MM.1S (cell line): ENCODE data around the gene POU2AF2.

Source experiments
- DNase-seq: peaks from one replicate; pipeline ENCODE4 v3.0.0-alpha.2; 2015
- H2AFZ ChIP-seq: fragments of 300-600 bp; sonication (generic); 2 replicates; pipeline ENCODE4 v1.6.0; 2016; ENCODE audit warnings: antibody characterized with exemption, low read length
- H3F3A ChIP-seq: fragments of 300-600 bp; sonication (generic); 2 replicates; pipeline ENCODE4 v1.6.1; 2016; ENCODE audit warnings: mild to moderate bottlenecking, antibody characterized with exemption, low read length, moderate library complexity, mixed read lengths; ENCODE audit not compliant: insufficient read depth
- H3K27ac ChIP-seq: fragments of 300-600 bp; sonication (generic); 2 replicates; pipeline ENCODE4 v1.5.1; 2016; ENCODE audit warnings: mild to moderate bottlenecking, low read length
- H3K27me3 ChIP-seq: fragments of 300-600 bp; sonication (generic); replicated peaks from 2 replicates; pipeline ENCODE4 v1.6.0; 2016; ENCODE audit warnings: low read length; ENCODE audit not compliant: insufficient read depth
- H3K36me3 ChIP-seq: fragments of 300-600 bp; sonication (generic); replicated peaks from 2 replicates; pipeline ENCODE4 v1.6.1; 2016; ENCODE audit warnings: mild to moderate bottlenecking, low read length, mixed read lengths; ENCODE audit not compliant: insufficient read depth
- H3K4me1 ChIP-seq: fragments of 300-600 bp; sonication (generic); 2 replicates; pipeline ENCODE4 v1.6.1; 2016; ENCODE audit warnings: low read length, mixed read lengths
- H3K4me2 ChIP-seq: fragments of 300-600 bp; sonication (generic); 2 replicates; pipeline ENCODE4 v1.6.0; 2016; ENCODE audit warnings: low read depth, low read length
- H3K4me3 ChIP-seq: fragments of 300-600 bp; sonication (generic); 2 replicates; pipeline ENCODE4 v1.5.1; 2016; ENCODE audit warnings: low read length, mixed read lengths
- H3K79me2 ChIP-seq: fragments of 300-600 bp; sonication (generic); 2 replicates; pipeline ENCODE4 v1.6.1; 2016; ENCODE audit warnings: mixed run types, low read length, mixed read lengths
- H3K9ac ChIP-seq: fragments of 300-600 bp; sonication (generic); 2 replicates; pipeline ENCODE4 v1.6.1; 2016; ENCODE audit warnings: low read length, mixed read lengths
- H3K9me2 ChIP-seq: fragments of 300-600 bp; sonication (generic); replicated peaks from 2 replicates; pipeline ENCODE4 v1.6.1; 2016; ENCODE audit warnings: mild to moderate bottlenecking, low read length, mixed read lengths; ENCODE audit not compliant: insufficient read depth
- H3K9me3 ChIP-seq: fragments of 300-600 bp; sonication (generic); replicated peaks from 2 replicates; pipeline ENCODE4 v1.6.1; 2016; ENCODE audit warnings: mild to moderate bottlenecking, low read length, mixed read lengths; ENCODE audit not compliant: insufficient read depth
- H4K20me1 ChIP-seq: fragments of 300-600 bp; sonication (generic); 2 replicates; pipeline ENCODE4 v1.6.1; 2016; ENCODE audit warnings: mild to moderate bottlenecking, low read length, moderate library complexity, mixed read lengths; ENCODE audit not compliant: insufficient read depth
- EZH2 ChIP-seq: fragments of 300-600 bp; sonication (generic); optimal IDR thresholded peaks from 2 replicates; pipeline ENCODE3; 2017; ENCODE audit warnings: low read depth, mild to moderate bottlenecking, antibody characterized with exemption, low read length, mixed read lengths
- EZH2phosphoT487 ChIP-seq: fragments of 300-600 bp; sonication (generic); IDR thresholded peaks from 2 replicates; pipeline ENCODE4 v1.6.1; 2018; ENCODE audit warnings: antibody characterized with exemption, low read length
- TF ChIP-seq, protein P1 (sequence below): fragments of 300-600 bp; sonication (generic); IDR thresholded peaks from 2 replicates; pipeline ENCODE4 v1.5.1; 2016; ENCODE audit warnings: antibody characterized with exemption, low read length, mixed read lengths

Gene POU2AF2

DNA sequence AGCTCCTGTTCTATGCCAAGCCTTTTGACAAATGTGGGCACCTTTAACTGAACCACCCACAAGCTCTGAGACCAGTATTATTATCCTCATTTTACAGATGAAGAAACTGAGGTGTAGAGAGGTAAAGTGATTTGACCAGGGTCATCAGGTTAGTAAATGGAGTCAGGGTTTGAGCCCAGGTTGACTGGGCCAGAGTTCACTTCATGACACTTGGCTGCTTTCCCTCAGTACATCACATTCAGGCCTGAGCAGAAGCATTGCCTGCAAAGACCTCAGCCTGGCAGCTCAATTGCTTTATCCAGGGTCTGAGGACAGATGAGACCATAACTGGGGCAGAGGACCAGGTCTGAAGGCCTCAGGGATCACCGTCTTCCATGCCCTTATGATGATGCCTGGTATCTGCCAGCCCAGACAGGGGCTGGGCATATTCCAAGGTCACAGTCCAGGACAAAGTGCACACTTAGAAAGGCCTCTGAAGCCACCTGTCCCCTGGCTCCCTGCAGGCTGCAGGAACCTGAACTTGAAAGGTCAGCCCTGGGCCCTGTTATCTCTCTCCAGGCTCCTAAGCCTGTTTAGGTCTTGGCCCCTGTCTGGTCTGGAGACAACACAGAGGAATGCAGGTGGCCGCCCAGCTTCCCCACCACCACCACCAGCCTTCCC is 84.8 kb downstream of the POU2AF2 start:
- H3K4me2 ChIP-seq, result no peak overlapping the region
- no peaks in the 10 kb centered on the region for H3F3A ChIP-seq
- no peak overlapping the region for H3K4me3 ChIP-seq
- no peak overlapping the region for H3K27ac ChIP-seq
- no peak for TF ChIP-seq EZH2phosphoT487
- TF ChIP-seq, protein P1, sequence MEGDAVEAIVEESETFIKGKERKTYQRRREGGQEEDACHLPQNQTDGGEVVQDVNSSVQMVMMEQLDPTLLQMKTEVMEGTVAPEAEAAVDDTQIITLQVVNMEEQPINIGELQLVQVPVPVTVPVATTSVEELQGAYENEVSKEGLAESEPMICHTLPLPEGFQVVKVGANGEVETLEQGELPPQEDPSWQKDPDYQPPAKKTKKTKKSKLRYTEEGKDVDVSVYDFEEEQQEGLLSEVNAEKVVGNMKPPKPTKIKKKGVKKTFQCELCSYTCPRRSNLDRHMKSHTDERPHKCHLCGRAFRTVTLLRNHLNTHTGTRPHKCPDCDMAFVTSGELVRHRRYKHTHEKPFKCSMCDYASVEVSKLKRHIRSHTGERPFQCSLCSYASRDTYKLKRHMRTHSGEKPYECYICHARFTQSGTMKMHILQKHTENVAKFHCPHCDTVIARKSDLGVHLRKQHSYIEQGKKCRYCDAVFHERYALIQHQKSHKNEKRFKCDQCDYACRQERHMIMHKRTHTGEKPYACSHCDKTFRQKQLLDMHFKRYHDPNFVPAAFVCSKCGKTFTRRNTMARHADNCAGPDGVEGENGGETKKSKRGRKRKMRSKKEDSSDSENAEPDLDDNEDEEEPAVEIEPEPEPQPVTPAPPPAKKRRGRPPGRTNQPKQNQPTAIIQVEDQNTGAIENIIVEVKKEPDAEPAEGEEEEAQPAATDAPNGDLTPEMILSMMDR, result no peak
- TF ChIP-seq EZH2, result no peak
- H3K9ac ChIP-seq, result no peak overlapping the region
- no peak overlapping the region for H2AFZ ChIP-seq
- no peaks in the 10 kb centered on the region for H3K4me1 ChIP-seq
- no peaks in the 10 kb centered on the region for H3K9me3 ChIP-seq
- DNase-seq, result no peak
- H4K20me1 ChIP-seq, result no peaks in the 10 kb centered on the region
- no peaks in the 10 kb centered on the region for H3K27me3 ChIP-seq
- H3K36me3 ChIP-seq, result no peaks in the 10 kb centered on the region
- no peaks in the 10 kb centered on the region for H3K9me2 ChIP-seq
- no peaks in the 10 kb centered on the region for H3K79me2 ChIP-seq

DNA sequence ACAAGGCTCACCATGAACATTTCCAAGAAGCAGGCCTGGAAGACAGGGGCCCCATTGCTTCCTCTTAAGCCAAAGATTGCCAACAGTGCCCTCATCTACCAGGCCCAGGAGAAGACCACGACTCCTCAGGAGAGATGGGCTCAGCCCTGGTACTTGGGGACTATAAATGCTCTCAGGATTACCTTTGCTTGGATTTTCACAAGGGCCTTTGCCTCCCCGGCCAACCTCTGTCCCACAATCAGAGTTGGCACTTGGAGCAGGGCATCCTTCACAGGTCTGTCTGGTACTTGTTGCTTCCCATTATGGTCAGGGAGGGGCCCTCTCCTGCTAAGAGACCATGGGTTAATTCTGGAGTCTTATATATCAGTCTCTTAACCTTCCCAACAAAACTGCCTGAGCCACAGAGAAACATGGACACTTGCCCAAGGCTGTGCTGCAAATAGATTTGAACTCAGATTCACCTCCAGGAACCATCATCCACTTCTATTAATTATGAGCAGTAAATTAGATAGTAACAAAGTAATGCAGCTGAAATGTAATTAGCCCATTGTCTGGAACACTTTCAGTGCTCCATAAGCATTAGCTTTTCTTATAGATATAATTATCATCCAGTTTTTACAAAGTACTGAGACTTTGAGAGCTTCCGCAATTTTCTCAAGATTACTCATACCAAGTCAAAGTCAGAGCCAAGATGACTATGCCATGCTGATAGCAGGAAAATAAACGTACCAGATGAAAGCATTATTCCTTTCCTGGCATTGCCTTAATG is 86.4 kb downstream of the POU2AF2 start:
- TF ChIP-seq, protein P1, result no peak
- TF ChIP-seq EZH2phosphoT487 (no peak), EZH2 (no peak)
- no peak overlapping the region for H3K27ac ChIP-seq
- no peaks in the 10 kb centered on the region for H3K9me2 ChIP-seq
- no peaks in the 10 kb centered on the region for H3K36me3 ChIP-seq
- H3K79me2 ChIP-seq, result no peaks in the 10 kb centered on the region
- H4K20me1 ChIP-seq, result no peaks in the 10 kb centered on the region
- DNase-seq, result no peak
- H3K9me3 ChIP-seq, result no peaks in the 10 kb centered on the region
- H3K9ac ChIP-seq, result no peak overlapping the region
- no peak overlapping the region for H3K4me2 ChIP-seq
- H2AFZ ChIP-seq, result no peak overlapping the region
- no peaks in the 10 kb centered on the region for H3K4me1 ChIP-seq
- no peak overlapping the region for H3K4me3 ChIP-seq
- H3K27me3 ChIP-seq, result no peaks in the 10 kb centered on the region
- no peaks in the 10 kb centered on the region for H3F3A ChIP-seq

DNA sequence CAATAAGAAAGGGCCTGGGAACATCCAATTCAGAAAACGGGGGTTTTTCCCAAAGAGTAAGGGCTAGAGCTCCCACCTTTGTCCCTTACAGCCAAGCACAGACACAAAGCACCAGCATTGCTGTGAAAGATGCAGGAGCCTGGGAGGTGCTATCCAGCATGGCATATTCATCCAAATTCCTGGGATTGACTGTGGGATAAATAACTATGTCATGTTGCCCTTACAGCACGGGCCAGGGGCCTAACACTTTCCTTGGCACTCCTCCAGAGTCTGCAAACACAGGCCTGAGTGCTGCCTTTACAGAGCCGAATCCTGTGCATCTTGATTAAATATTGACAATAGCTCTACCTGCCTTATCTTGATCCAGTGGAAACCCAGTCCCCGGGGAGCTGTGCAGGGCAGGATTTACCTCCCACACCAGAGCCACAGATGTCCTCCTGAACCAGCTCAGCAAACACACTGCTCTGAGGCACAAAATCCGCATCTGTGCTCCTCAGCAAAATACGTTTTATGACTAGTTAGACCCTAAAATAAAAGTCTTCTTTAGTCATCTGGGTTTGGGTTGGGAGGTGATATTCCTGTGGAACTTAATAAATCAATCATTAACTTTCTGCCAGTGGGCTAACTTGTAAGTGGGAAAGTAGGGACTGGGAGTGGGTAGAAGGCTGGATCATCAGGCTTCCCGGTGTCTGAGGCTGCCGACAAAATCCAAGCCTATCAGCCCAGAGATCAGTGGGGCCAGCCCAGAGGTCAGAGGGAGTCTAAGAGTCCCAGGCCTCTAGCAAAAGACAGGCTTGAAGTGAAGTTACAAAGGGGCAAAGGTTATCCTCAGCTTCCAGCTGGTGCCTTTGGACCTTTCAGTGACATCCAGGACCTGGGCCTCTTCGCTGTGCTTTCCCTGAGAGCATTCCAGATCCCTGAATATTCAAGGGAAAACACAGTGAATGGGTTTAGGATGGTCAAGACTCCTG is 89.3 kb downstream of the POU2AF2 start:
- Histone ChIP-seq H3K79me2 (no peaks in the 10 kb centered on the region), H3K4me2 (no peak overlapping the region), H3K9ac (no peak overlapping the region), H3F3A (no peaks in the 10 kb centered on the region), H3K4me1 (no peaks in the 10 kb centered on the region), H3K4me3 (no peak overlapping the region), H3K27me3 (no peaks in the 10 kb centered on the region), H4K20me1 (no peaks in the 10 kb centered on the region), H2AFZ (no peak overlapping the region), H3K9me3 (no peaks in the 10 kb centered on the region), H3K27ac (no peak overlapping the region), H3K9me2 (no peaks in the 10 kb centered on the region), H3K36me3 (no peaks in the 10 kb centered on the region)
- TF ChIP-seq, protein P1, result no peak
- DNase-seq, result no peak
